GM21619 (cell line): Measurements from ENCODE around the gene ZNF678.
A peak's percentile ranks its signal among the peaks of the same experiment; 100 is the strongest.
"Not testable (repeated sequence)": the region's sequence is repeated elsewhere in the genome, so short reads cannot be mapped to it uniquely, and the experiment has no call there.

Source experiments
- ATAC-seq: cut with Tn5 transposase; IDR thresholded peaks from one replicate; pipeline ENCODE4 v1.9.1; 2021; ENCODE audit not compliant: unreplicated experiment

Gene ZNF678

GRCh38 chr1:227710474-227710873, 147.1 kb downstream of the ZNF678 start:
- not testable (repeated sequence) for ATAC-seq

- peak; percentile 48 for ATAC-seq
Measured at GRCh38 chr1:227712648-227713047, 149.3 kb downstream of the ZNF678 start.

GRCh38 chr1:227718932-227719331, 155.6 kb downstream of the ZNF678 start:
- no peak for ATAC-seq

- ATAC-seq: no peak
Measured at GRCh38 chr1:227723474-227723873, 160.1 kb downstream of the ZNF678 start.

- ATAC-seq: no peak
Measured at GRCh38 chr1:227725046-227725445, 161.7 kb downstream of the ZNF678 start.

GRCh38 chr1:227726318-227726717, 163.0 kb downstream of the ZNF678 start:
- ATAC-seq: no peak
